ENCODE measurements around the gene ZDHHC17. TPM values are rescaled to one million over a fixed set of nuclear protein-coding genes. Genes with fewer than 3 reads are reported as not detected.

Gene ZDHHC17
- total RNA-seq, 1 donor from 2014 or later, result 18.0 TPM

GRCh38 chr12:76804435-76804976 is 40.6 kb downstream of the ZDHHC17 start:
- ATAC-seq (no peak), DNase-seq (ENCODE audit: missing footprints) (no peak)
- intact Hi-C loops (cut with DNase I), result no loop called here

GRCh38 chr12:76810671-76811419 is 46.9 kb downstream of the ZDHHC17 start:
- DNase-seq (ENCODE audit: missing footprints) (no peak), ATAC-seq (peak; percentile 23)
- intact Hi-C loops (cut with DNase I), result no loop called here

GRCh38 chr12:76811976-76812375 is 48.1 kb downstream of the ZDHHC17 start:
- DNase-seq (ENCODE audit: missing footprints) (no peak), ATAC-seq (no peak)
- intact Hi-C loops (cut with DNase I), result no loop called here

DNA sequence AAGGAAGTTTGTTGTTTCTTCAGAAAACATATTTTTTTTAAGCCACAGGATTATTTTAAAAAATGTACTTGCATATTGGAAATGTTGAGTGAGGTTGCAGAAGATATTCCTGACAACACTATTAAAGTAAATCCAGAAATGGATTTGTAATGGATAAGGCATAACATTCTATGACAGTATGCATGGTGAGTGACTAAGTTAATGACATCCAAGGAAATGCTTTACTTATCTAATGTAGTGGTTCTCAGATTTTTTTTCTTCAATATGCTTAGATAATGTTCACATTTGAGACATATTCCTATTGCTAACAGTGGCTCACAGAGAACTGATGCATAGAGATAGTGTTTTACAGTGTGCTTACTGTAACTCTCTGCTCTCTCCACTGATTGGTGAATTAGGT is 49.4 kb downstream of the ZDHHC17 start:
- DNase-seq (ENCODE audit: missing footprints), result no peak
- ATAC-seq, result no peak
- intact Hi-C loops (cut with DNase I), result no loop called here

- intact Hi-C loops (cut with DNase I), result no loop called here
- DNase-seq (ENCODE audit: missing footprints), result no peak
- ATAC-seq, result no peak
Observed at GRCh38 chr12:76813972-76814371, 50.1 kb downstream of the ZDHHC17 start.

DNA sequence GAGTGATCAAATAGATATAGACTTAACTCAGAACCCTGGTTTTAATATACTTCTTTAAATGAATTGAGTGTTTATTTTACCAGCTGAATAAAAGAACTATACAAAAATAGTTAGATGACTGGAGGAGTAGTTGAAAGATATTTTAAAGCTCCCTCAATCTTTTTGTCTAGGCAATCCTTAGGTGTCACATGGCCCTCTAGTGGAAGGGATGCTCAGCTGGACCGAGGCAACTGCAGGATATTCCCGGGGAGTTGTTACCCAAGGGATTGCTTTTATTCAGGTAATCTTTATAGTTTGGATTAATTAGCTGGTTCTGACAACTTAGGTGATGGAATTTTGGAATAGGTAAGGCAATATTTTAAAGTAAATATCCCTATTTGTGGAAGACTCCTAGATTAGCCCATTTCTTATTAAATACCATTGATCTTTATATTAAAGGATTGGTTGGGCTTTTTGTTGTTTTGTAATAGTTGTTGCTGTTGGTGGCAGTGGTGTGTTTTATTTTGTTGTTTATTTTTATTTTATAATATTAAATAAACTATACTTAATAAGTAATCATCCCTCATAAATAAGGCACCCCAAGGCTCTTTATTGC is 57.1 kb downstream of the ZDHHC17 start:
- intact Hi-C loops (cut with DNase I), result no loop called here
- no peak for ATAC-seq
- no peak for DNase-seq (ENCODE audit: missing footprints)

- intact Hi-C loops (cut with DNase I), result no loop called here
Observed at GRCh38 chr12:76830436-76830835, 66.5 kb downstream of the ZDHHC17 start.

GRCh38 chr12:76836633-76837032 is 72.7 kb downstream of the ZDHHC17 start:
- intact Hi-C loops (cut with DNase I), result no loop called here
- DNase-seq (ENCODE audit: missing footprints) (no peak), ATAC-seq (no peak)

More at GRCh38 chr12:76830436-76830835, 66.5 kb downstream of the ZDHHC17 start:
- ATAC-seq (no peak), DNase-seq (ENCODE audit: missing footprints) (no peak)

GRCh38 chr12:76847260-76847659 is 83.3 kb downstream of the ZDHHC17 start:
- no peak for ATAC-seq
- DNase-seq (ENCODE audit: missing footprints), result no peak
- intact Hi-C loops (cut with DNase I), result no loop called here

DNA sequence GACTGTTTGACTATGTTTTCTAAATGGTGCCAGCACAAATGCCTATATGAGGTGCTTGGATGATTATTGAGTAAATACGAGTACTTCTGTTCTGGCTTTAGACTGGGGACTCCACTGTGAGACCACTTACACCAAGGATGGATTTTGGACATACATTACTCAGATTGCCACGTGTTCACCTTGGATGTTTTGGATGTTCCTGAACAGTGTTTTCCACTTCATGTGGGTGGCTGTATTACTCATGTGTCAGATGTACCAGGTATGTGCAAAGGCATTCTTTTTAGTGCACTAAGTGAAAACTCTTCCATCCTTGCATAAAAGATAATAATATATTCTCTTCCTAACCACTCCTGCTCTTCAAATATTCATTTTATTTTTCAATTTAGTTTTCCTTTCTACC is 84.2 kb downstream of the ZDHHC17 start:
- DNase-seq (ENCODE audit: missing footprints) (no peak), ATAC-seq (no peak)
- intact Hi-C loops (cut with DNase I), result no loop called here

DNA sequence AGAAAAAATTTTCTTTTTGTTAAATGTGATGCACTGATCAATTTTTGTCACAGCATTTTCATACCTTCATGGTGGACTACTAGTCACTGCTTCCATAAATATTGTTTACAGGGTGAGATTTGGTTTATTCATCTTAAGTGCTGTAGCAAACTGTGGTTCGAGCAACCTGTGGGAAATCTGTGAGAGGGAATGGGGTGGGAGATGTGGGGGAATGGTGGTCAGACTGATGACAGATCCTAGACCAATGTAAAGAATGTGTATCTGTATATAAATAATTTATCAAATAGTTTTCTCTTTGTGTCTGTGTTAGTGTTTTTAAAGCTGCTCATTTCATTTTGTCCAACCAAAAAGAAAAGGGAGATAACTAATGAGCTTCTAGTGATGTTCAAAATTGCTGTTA is 88.2 kb downstream of the ZDHHC17 start:
- DNase-seq (ENCODE audit: missing footprints), result no peak

GRCh38 chr12:76855271-76855670 is 91.4 kb downstream of the ZDHHC17 start:
- DNase-seq (ENCODE audit: missing footprints) (no peak), ATAC-seq (no peak)
- intact Hi-C loops (cut with DNase I), result no loop called here

More for the DNA sequence above, 88.2 kb downstream of the ZDHHC17 start:
- intact Hi-C loops (cut with DNase I), result no loop called here
- ATAC-seq, result no peak

DNA sequence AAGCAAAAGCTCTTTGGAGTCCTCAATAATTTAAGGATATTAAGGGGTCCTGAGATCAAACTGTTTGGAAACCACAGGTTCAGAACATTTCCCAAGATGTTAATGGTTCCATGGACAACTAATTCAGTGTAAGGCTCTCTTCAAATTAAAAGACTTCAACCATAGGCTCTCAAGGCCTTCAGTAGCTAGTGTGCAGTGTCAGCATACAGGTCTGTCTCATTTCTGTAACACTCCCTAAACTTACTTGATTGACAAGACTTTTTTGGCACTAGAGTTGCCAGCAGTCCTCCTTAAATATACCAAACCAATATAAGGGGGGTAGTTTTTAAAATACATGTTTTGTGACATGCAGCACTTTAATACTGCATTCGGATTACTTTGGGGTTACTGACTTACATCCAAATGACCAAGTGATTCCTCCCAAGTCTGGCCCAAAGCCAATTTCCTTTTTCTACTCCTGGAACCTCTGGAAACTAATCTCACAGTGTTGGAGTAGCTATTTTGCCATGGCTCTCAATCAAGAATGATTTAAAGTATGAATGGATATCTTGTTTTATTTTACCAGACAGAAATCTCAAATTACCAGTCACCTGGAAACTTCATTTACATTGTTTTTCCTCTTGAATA is 92.2 kb downstream of the ZDHHC17 start:
- ATAC-seq (peak; percentile 64), DNase-seq (ENCODE audit: missing footprints) (no peak)
- intact Hi-C loops (cut with DNase I), result no loop called here

DNA sequence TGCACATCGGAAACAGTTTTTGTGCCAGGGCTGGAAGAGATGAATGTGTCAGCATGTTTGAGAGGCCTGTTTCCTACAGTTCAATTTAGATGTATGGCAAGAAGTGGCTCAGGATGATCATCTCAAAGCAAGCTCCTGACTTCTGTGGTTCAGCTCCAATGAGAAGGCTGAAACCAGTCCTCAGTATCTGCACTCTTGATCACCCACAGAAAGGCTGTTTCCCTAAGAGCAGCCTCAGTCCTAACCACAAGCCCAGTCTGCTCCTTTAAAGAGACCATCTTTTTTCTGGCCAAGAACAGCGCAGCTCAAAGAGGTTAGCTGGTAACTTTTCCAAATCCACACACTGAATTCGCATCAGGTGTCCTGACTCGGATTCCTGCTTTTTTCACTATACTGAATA is 95.7 kb downstream of the ZDHHC17 start:
- no peak for DNase-seq (ENCODE audit: missing footprints)
- no peak for ATAC-seq
- intact Hi-C loops (cut with DNase I), result no loop called here

GRCh38 chr12:76860256-76860655 is 96.3 kb downstream of the ZDHHC17 start:
- ATAC-seq, result no peak
- intact Hi-C loops (cut with DNase I), result no loop called here

GRCh38 chr12:76863005-76863670 is 99.2 kb downstream of the ZDHHC17 start:
- no peak for ATAC-seq
- intact Hi-C loops (cut with DNase I), result no loop called here

More at GRCh38 chr12:76860256-76860655, 96.3 kb downstream of the ZDHHC17 start:
- no peak for DNase-seq (ENCODE audit: missing footprints)

DNA sequence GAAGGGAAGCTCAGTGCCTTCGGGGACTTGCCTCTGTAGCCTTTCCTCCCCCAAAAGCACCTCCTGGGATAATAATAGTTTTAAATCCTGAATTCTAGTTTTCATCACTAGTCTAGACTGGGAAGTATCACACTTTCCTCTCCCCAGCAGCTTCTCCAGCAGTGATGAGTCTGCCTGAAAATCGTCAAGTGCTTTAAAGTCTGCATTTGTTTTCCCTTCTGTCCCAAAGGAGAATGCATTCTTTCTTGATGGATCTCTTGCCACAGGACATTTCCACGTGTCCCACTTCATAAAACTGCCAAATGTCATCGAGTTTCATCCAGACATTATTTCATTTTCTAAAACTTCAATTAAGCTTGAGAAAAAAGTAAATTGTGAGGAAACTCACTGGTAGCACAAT is 99.9 kb downstream of the ZDHHC17 start:
- intact Hi-C loops (cut with DNase I), result no loop called here
- no peak for DNase-seq (ENCODE audit: missing footprints)
- no peak for ATAC-seq

More at GRCh38 chr12:76863005-76863670, 99.2 kb downstream of the ZDHHC17 start:
- no peak for DNase-seq (ENCODE audit: missing footprints)

- intact Hi-C loops (cut with DNase I), result no loop called here
- ATAC-seq (no peak), DNase-seq (ENCODE audit: missing footprints) (no peak)
Observed at GRCh38 chr12:76864791-76865400, 101.0 kb downstream of the ZDHHC17 start.

- DNase-seq (ENCODE audit: missing footprints), result no peak
- intact Hi-C loops (cut with DNase I), result no loop called here
- no peak for ATAC-seq
Observed at GRCh38 chr12:76866151-76866567, 102.2 kb downstream of the ZDHHC17 start.
